A549 treated with Mapracorat at 1 μM for 4 hours (cell line): ENCODE results near the gene PPP1R27. TPM values are rescaled to one million over a fixed set of nuclear protein-coding genes. Genes with fewer than 3 reads are reported as not detected.

Experiments
- total RNA-seq: library from RNA; stranded (reverse); fragments of 200-300 nt; extraction: Qiagen RNA extraction; gene quantifications from 5 replicates; pipeline ENCODE4 v1.2.3, GENCODE V29; 2022

The PPP1R27 gene, protein sequence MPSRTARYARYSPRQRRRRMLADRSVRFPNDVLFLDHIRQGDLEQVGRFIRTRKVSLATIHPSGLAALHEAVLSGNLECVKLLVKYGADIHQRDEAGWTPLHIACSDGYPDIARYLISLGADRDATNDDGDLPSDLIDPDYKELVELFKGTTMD
- 0.09 to 0.39 TPM (median 0.19 TPM) in 3 of 5 replicates, not detected in the others for total RNA-seq

DNA sequence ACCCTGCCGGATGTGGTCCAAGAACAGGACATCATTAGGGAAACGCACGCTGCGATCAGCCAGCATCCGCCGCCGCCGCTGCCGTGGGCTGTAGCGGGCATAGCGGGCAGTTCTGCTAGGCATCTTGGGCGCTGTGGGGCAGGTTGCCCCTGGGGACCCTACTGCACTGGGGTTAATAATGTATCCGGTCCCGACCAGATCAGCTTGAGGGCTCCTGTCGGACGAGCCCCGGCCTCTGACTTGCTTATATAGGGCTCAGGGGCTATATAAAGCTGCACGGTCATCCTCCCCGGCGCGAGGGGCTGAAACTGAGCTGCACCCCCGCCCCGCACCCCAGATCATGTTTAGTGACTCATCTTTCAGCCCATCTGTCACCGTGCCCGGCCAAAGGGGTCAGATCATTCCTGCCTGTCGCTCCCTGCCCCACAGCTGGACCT, at the start of gene PPP1R27:
PPP1R27 (minus strand) TSS at position 220 of the 437 bp plus-strand sequence; CDS start at position 123, 97 bp downstream.

DNA sequence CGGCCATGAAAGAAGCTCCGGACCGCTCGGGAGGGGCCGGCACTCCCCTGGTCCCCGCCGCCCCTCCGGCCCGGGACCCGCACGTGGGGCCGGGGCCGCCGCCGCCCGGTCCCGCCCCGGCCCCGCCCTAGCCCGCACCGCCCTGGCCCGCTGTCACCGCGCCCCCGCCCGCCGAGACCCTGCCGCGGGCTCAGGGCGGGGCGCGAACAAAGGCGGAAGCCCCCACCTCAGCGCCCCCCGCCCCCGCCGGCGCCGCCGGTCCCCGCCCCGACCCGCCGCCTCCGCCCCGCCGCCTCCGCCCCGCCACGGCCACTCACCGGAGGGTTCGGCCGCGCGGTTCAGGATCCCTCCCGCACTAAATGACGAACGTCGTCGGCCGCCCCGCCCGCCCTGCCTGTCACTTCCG, 36.1 kb upstream of the PPP1R27 start, which contains the start of gene ARHGDIA:
ARHGDIA (minus strand) TSS at position 357 of the 406 bp plus-strand sequence. CDS start 1,407 bp downstream, outside the sequence.

GRCh38 chr17:81859906-81860755, 25.3 kb upstream of the PPP1R27 start, which contains the start of gene P4HB:
Gene P4HB (minus strand): TSS chr17:81860535. CDS start chr17:81860471, 64 bp downstream.

DNA sequence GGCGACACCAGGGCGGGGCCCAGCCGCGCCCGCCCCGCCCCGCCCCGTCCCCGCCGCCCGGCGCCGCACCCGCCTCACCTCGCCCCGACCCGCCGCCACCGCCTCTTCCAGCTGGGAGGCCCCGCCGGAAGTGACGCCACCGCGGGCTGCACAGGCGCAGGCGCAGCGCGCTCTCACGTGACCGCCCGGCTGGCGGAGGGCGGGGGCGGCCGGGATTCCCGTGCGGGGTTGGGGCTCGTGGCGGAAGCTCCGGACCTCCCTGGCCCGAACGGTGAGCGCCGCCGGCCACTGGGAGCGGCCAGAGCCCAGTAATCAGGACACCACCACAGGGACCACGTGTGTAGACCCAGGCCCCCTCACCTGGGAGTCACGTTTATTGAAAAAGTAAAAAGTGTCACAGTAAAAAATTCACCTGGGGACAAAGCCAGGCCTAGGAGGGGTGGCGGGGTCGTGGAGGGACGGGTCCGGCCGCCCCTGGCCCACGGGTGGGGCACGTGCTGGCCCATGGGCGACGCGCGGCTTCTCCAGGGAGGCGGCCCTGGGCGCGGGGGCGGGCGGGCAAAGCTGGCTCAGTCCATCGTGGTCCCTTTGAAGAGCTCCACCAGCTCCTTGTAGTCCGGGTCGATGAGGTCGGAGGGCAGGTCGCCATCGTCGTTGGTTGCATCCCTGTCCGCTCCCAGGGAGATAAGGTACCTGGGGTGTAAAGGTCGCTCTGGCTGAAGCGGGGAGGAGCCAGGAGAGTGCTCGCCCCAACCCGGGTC, 1.5 kb downstream of the PPP1R27 start, which contains the start of gene MCRIP1:
MCRIP1 (minus strand) TSS at position 132 of the 761 bp plus-strand sequence. CDS start 8,785 bp downstream, outside the sequence.

DNA sequence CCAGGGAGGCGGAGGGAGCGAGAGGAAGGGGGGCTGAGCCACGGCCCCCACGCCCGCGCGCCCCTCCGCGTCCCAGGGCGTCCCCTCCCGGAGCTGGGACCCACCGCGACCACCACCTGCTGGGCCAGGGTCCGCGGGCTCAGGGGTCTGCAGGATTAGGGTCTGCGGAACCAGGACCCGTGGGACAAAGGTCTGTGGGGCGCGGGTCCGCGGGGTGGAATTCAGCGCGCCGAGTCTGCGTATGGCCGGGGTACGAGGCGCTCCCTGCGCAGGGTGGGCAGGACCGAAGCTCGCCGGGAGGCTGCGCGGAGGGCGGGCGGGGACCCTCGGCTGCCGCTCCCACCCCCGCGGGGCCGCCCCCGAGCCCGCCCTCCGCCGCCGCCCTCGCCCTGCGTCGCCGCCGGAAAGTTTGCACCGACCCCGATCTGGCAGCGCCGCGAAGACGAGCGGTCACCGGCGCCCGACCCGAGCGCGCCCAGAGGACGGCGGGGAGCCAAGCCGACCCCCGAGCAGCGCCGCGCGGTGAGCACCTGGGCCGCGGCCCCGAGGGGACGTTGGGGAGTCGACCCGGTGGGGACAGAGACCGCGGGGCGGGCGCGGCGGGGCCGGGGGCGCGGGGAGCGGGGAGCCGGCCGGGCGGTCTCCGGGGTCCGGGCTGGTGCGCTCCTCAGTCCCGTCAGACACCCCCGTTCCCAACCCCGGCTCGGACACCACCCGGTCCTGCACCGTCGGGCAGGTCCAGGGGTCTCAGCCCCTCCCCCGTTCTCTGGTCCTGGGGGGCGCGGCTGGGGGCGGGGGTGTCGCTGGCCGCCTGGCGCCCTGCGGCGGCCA, 30.9 kb downstream of the PPP1R27 start, which contains the start of gene GCGR:
GCGR (plus strand) TSS at position 423 of the 831 bp plus-strand sequence. CDS start 4,869 bp downstream, outside the sequence.

Other genes starting within 250 kb of the PPP1R27 start
- gene NPLOC4, start 197.9 kb downstream of the PPP1R27 start, total RNA-seq = 85.8 to 102 TPM (median 100 TPM) in 5 replicates
- 3.8 to 6.7 TPM (median 4.9 TPM) in 5 replicates for gene TSPAN10, start 197.9 kb downstream of the PPP1R27 start, total RNA-seq
- gene PDE6G, start 178.5 kb downstream of the PPP1R27 start, total RNA-seq = 1.4 to 3.3 TPM (median 2.0 TPM) in 5 replicates
- gene OXLD1, start 168.4 kb downstream of the PPP1R27 start, total RNA-seq = 33.6 to 64.7 TPM (median 63.2 TPM) in 5 replicates
- gene CCDC137, start 168.3 kb downstream of the PPP1R27 start, total RNA-seq = 54.3 to 69.6 TPM (median 62.0 TPM) in 5 replicates
- 49.4 to 53.7 TPM (median 50.5 TPM) in 5 replicates for gene ARL16, start 151.3 kb downstream of the PPP1R27 start, total RNA-seq
- gene HGS, start 151.0 kb downstream of the PPP1R27 start, total RNA-seq = 137 to 220 TPM (median 209 TPM) in 5 replicates
- gene MRPL12, start 131.7 kb downstream of the PPP1R27 start, total RNA-seq = 216 to 326 TPM (median 303 TPM) in 5 replicates
- gene SLC25A10, start 122.8 kb downstream of the PPP1R27 start, total RNA-seq = 28.7 to 46.5 TPM (median 44.6 TPM) in 5 replicates
- gene GCGR, start 30.9 kb downstream of the PPP1R27 start, total RNA-seq = 0.08 to 0.64 TPM (median 0.35 TPM) in 4 of 5 replicates, not detected in the other
- 74.7 to 106 TPM (median 98.6 TPM) in 5 replicates for gene MCRIP1, start 1.8 kb downstream of the PPP1R27 start, total RNA-seq
- 677 to 794 TPM (median 701 TPM) in 5 replicates for gene P4HB, start 25.5 kb upstream of the PPP1R27 start, total RNA-seq
- gene ARHGDIA, start 36.3 kb upstream of the PPP1R27 start, total RNA-seq = 597 to 713 TPM (median 619 TPM) in 5 replicates
- 183 to 253 TPM (median 234 TPM) in 5 replicates for gene ALYREF, start 56.5 kb upstream of the PPP1R27 start, total RNA-seq
- gene ANAPC11, start 56.7 kb upstream of the PPP1R27 start, total RNA-seq = 185 to 289 TPM (median 284 TPM) in 5 replicates
- gene NPB, start 67.2 kb upstream of the PPP1R27 start, total RNA-seq = 0.39 to 0.65 TPM (median 0.55 TPM) in 5 replicates
- gene PCYT2, start 76.3 kb upstream of the PPP1R27 start, total RNA-seq = 13.8 to 19.1 TPM (median 17.3 TPM) in 5 replicates
- gene SIRT7, start 83.1 kb upstream of the PPP1R27 start, total RNA-seq = 33.0 to 54.0 TPM (median 44.8 TPM) in 5 replicates
- 22.3 to 38.0 TPM (median 34.7 TPM) in 5 replicates for gene MAFG, start 92.7 kb upstream of the PPP1R27 start, total RNA-seq
- gene PYCR1, start 102.2 kb upstream of the PPP1R27 start, total RNA-seq = 60.5 to 89.4 TPM (median 84.7 TPM) in 5 replicates
- not detected in 5 replicates for gene MYADML2, start 112.2 kb upstream of the PPP1R27 start, total RNA-seq
- gene NOTUM, start 126.1 kb upstream of the PPP1R27 start, total RNA-seq = 0.31 to 0.53 TPM (median 0.39 TPM) in 5 replicates
- gene ASPSCR1, start 142.6 kb upstream of the PPP1R27 start, total RNA-seq = 20.1 to 31.0 TPM (median 25.7 TPM) in 5 replicates
- gene CENPX, start 187.8 kb upstream of the PPP1R27 start, total RNA-seq = 143 to 203 TPM (median 188 TPM) in 5 replicates
- 8.3 to 17.5 TPM (median 13.6 TPM) in 5 replicates for gene LRRC45, start 188.3 kb upstream of the PPP1R27 start, total RNA-seq
- 27.4 to 40.9 TPM (median 39.9 TPM) in 5 replicates for gene RAC3, start 196.6 kb upstream of the PPP1R27 start, total RNA-seq
- gene DCXR, start 202.6 kb upstream of the PPP1R27 start, total RNA-seq = 69.5 to 106 TPM (median 103 TPM) in 5 replicates
- gene RFNG, start 216.8 kb upstream of the PPP1R27 start, total RNA-seq = 16.0 to 26.0 TPM (median 24.2 TPM) in 5 replicates
- gene GPS1, start 216.8 kb upstream of the PPP1R27 start, total RNA-seq = 108 to 149 TPM (median 136 TPM) in 5 replicates
- gene DUS1L, start 230.8 kb upstream of the PPP1R27 start, total RNA-seq = 84.5 to 154 TPM (median 134 TPM) in 5 replicates